GM19467 (cell line): ENCODE data around the gene WDR7.

Experiments used
- ATAC-seq: cut with Tn5 transposase; IDR thresholded peaks from one replicate; pipeline ENCODE4 v1.9.1; 2021; ENCODE audit warnings: mild to moderate bottlenecking, moderate library complexity; ENCODE audit not compliant: unreplicated experiment

The WDR7 gene

DNA sequence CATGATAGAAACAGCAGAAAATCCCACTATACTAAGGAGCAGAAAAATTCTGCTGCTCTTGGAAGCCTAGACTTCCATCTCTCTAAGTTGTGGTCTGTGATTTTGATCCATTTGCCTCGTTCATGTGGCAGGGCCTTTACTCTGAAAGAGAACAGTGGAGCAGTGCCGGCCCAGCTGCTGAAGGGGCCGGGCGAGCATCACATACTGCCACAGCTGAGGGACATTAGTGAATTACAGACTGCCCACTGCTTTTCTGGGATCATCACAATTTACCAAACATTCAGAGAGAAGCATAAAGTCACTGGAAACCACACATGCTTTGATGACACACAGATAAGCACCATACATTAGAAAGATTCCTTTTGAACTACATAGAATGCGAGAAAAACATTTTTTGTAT is 278.7 kb downstream of the WDR7 start:
- ATAC-seq, result no peak

- ATAC-seq, result no peak
Observed at GRCh38 chr18:56933472-56933871, 282.3 kb downstream of the WDR7 start.

DNA sequence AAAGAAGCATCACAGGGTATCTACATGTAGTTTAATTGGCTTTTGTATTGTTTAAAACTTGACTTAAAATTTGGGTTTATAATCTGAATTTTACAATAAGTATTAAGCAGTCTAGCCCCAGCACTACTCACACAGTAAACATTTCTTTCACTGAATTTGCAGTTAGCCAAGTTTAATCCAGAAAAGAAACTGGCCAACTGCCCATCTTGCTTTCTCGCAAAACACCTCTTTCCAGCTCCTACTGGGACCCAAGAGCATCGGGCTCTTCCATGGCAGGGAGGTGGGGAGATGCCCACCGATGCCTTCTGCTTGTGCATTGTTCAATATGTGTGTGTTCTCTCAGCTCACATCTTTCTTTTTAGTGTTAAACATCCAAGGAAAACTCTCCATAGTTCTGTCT is 283.0 kb downstream of the WDR7 start:
- no peak for ATAC-seq

GRCh38 chr18:56934906-56935305 is 283.7 kb downstream of the WDR7 start:
- ATAC-seq, result no peak

DNA sequence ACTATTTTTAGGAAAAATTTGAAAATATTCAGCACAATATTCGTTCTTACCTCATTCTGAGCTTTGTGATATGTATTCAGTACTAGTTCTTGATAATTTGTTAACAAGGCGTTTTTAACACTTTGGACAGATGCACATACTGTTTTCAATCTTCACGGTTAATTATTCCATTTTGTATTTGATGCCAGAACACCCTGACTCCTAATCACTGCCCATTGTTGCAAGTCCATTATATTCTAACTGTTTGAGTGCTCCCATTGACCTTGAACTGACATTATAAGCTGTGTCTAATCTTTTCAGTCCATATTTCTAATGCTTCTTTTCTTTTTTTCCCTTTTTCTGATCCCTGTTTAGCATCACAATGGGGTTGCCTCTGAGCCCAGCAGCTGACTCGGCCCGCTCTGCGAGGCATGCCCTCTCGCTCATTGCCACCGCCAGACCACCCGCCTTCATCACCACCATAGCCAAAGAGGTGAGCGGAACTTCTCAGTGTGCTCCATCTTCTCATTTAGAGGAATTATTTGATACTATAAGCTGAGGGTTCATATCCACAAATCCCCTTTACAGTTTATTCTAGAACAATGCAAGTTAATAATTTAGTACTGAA is 284.4 kb downstream of the WDR7 start:
- no peak for ATAC-seq

DNA sequence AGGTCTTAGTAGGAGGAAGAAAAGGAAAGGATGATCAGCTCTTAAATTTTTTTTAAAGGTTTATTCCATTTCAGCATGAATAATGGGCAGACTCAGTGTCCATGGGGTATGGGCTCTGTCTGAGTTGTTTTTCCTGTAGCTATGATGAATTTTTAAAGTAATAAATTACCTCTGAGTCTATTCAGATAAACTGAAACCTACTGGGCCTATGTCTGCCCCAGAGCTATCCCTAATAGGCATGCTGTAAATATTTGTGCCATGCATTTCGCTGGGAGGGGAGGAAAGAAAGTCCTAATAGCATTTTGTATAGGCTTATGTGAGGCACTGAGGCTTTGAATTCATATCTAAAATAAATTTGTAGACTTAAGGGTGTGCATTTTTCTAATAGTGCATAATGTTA is 285.3 kb downstream of the WDR7 start:
- ATAC-seq, result no peak

GRCh38 chr18:56937874-56938430 is 286.8 kb downstream of the WDR7 start:
- no peak for ATAC-seq

GRCh38 chr18:56945171-56946083 is 294.3 kb downstream of the WDR7 start:
- no peak for ATAC-seq

DNA sequence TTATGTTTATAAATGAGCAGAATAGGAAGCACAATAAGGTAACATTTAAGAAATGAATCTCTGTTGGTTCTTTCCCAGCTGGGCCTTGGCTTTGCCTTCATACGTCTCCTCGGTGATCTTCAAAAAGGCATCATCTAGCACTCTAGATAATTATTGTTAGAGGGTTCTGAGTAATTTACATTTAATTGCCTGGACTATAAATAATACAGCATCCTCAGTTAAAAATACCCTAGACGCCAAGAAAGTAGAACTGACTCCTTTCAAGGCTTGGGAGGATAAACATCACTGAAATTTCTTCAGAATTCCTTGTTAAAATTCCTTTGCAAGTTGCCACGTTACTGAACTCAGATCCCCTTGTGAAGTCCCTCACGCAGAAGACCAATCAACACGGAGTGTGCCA is 296.1 kb downstream of the WDR7 start:
- ATAC-seq, result no peak

DNA sequence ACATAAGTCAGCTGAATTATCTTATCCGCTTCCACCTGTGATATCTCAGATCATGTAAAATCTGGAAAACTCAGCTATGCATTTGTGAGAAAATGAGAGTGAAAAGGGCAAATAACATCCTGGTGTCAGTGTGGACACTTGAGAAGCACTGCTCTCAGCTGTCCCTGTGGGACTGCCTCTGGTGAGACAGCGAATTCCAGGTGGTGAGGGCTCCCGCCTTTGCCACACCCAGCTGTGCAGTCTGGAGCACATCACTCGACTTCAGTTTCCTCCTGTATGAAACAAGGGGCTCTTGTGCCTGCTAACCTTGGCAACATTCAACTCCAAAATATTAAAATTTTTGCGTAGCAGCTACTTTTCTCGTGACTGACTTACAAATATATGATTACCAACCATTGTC is 300.9 kb downstream of the WDR7 start:
- ATAC-seq, result no peak

GRCh38 chr18:56953428-56954198 is 302.5 kb downstream of the WDR7 start:
- no peak for ATAC-seq

- ATAC-seq, result no peak
Observed at GRCh38 chr18:56955490-56955889, 304.3 kb downstream of the WDR7 start.

DNA sequence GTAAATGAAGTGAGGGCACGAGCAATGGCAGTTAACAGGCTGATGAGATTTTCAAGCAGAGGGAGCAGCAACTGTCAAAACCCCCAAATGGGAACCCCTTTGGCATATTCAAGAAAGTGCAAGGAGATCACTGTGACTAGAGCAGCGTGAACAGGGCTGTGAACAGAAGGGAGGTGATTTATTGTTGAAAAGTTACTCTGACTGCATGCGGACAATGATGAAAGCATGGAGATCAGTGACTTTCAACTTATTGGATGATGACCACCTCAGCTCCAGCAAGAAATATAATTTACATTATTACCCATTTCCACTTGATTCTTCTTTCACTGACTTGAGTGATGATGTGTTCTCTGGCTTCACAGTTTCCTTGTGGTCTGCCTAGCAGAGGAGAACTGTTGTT is 308.0 kb downstream of the WDR7 start:
- ATAC-seq, result no peak

- no peak for ATAC-seq
Observed at GRCh38 chr18:56962322-56962721, 311.2 kb downstream of the WDR7 start.

GRCh38 chr18:56967035-56967434 is 315.9 kb downstream of the WDR7 start:
- no peak for ATAC-seq

GRCh38 chr18:56973487-56973886 is 322.3 kb downstream of the WDR7 start:
- no peak for ATAC-seq

DNA sequence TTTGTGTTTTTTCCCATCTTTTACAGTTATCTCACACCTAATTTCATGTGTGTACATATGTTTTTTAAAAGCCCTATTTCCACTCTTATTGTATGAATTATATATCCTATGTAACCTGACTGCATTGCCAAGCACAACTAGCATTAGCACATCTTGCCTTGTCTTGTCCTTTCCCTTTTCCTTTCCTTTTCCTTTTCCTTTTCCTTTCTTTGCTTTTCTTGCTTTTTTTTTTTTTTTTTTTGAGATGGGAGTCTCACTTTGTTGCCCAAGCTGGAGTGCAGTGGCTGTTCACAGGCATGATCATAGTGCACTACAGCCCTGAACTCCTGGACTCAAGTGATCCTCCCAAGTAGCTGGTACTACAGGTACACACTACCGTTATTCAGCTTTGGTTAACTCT is 323.0 kb downstream of the WDR7 start:
- ATAC-seq, result no peak

DNA sequence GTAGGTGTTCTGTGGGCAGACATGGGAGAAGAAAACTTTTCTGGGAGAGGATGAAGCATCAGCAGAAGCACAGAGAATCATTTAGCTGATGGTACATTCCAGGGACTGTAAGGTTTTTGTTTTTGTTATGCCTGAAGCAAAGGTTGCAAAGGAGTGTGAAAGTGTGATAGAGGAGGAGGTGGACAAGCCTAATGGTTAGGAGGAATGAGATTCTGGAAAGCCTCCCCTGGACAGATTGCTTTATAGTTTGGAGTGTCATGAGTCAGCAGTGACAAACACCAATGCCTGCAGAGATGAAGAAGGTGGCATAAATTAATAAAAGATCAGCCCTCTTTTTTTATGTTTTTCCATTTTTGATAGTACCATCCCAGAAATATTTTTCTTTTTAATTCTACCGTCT is 324.1 kb downstream of the WDR7 start:
- no peak for ATAC-seq

- ATAC-seq, result no peak
Observed at GRCh38 chr18:56977309-56977708, 326.1 kb downstream of the WDR7 start.

DNA sequence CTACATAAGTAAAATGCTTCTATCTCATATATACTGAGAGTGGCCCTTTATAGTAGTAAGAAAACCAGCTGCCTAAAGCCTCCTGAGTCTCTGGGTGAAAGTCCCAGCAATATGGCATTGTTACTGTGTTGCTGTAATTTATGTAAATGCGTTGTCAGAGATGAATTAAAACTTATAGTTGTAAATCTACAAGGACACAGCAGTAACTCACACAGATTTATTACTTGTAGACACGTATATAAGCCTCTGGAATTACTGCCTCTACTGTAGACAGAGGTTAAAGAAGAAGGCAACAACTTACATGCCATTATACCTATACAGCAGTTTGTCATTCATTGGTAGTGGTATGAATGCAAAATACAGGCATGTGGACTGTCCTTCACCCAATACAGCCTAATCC is 326.6 kb downstream of the WDR7 start:
- ATAC-seq, result no peak

DNA sequence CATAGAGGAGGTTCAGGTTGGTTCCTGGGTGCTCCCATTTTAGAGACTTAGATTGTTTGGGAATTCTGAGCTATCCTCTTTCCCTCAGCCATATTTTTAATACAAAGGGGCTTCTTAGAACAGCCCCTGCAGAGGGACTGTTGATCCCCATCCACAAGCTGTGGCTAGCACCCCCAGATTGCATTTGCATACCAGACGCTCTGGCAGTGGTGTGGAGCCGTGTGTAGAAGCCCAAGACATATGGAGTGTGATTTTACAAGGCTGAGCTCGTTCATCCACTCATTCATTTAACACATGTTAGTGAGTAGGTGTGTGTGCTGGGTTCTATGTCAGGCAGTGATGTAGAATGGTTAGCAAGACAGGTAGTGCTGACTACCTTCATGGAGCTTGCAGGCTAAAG is 329.0 kb downstream of the WDR7 start:
- no peak for ATAC-seq
